ENCODE measurements around the gene METTL15.
"Not testable (repeated sequence)": the region's sequence is repeated elsewhere in the genome, so short reads cannot be mapped to it uniquely, and the experiment has no call there.

GRCh38 chr11:28136157-28136556 is 28.0 kb downstream of the METTL15 start:
- not testable (repeated sequence) for TF ChIP-seq CTCF, EZH2 (IDR thresholded peaks at IDR 0.05)

Data from neural progenitor cell (in vitro differentiated cells).